ENCODE data around the gene ZMYND10. TPM values are rescaled to one million over a fixed set of nuclear protein-coding genes. Genes with fewer than 3 reads are reported as not detected.

The ZMYND10 gene
- total and polyA plus RNA-seq, 2 experiments from 2014 or later: 0.61 to 1.5 TPM

DNA sequence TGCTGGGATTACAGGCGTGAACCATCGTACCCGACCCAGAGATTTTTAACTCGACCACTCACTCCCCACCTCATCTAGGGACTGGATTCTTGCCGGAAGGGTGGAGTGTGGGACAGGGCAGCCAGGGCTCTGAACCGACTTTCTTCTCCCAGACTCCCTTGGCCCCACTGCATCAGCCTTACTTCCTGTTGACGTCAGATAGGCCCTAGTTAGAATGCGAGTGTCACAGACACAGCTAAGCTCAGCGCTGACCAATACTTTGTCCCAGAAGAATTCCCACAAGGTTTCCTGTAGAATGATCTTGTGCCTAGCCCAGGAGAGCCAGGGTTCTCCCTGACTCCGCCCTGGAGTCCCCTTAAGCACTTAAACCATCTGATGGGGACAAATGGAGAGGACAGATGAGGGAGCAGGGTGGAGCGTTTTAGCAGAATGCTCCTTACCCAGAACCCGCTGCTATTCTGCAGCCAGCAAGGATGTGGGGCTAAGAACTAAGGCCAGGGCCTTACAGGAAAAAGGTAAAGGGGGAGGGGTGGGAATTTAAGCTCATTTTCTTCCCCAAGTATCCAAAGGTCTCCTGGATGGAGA is 11.7 kb downstream of the ZMYND10 start:
- peak overlapping the region; percentile 96 for H3K27ac ChIP-seq
- peaks cover 23% of the 10 kb centered on the region for H3K36me3 ChIP-seq (ENCODE audit: low read depth)
- H3K4me2 ChIP-seq (ENCODE audit: unreplicated experiment): peak overlapping the region; percentile 96
- in situ Hi-C loops (cut with MboI): no loop called here
- no peak overlapping the region for H2AFZ ChIP-seq
- H3K9me2 ChIP-seq (ENCODE audit: insufficient read depth): no peaks in the 10 kb centered on the region
- peak overlapping the region; percentile 89 for H3K4me3 ChIP-seq
- H3K9ac ChIP-seq: peak overlapping the region; percentile 99
- H3K4me1 ChIP-seq (ENCODE audit: insufficient read depth): peaks cover 44% of the 10 kb centered on the region
- WGBS, 2 experiments (ENCODE audit: low coverage in 1 of 2, low lambda C conversion rate in 2 of 2, missing lambda C conversion rate in 2 of 2): 16 to 23% methylated on average over 12 of the region's 12 CpGs
- no peaks in the 10 kb centered on the region for H3K27me3 ChIP-seq (replicated peaks; ENCODE audit: insufficient read depth)
- no peaks in the 10 kb centered on the region; the same call in 1 of the 2 replicates for H4K20me1 ChIP-seq (ENCODE audit: insufficient read depth)
- peaks cover 79% of the 10 kb centered on the region for H3K79me2 ChIP-seq (ENCODE audit: insufficient read depth)
- no peaks in the 10 kb centered on the region for H3K9me3 ChIP-seq (ENCODE audit: low read depth)
- H3F3A ChIP-seq (ENCODE audit: insufficient read depth): peaks cover 64% of the 10 kb centered on the region
- DNase-seq: peak; percentile 91
- TF ChIP-seq EZH2phosphoT487 (IDR thresholded peaks at IDR 0.05; ENCODE audit: insufficient read depth, low read depth) (no peak), EZH2 (IDR thresholded peaks at IDR 0.05; ENCODE audit: insufficient read depth, poor library complexity, severe bottlenecking) (no peak)

GRCh38 chr3:50331364-50331907 is 14.1 kb downstream of the ZMYND10 start:
- Histone ChIP-seq H3K9me3 (ENCODE audit: low read depth) (no peaks in the 10 kb centered on the region), H3K9me2 (ENCODE audit: insufficient read depth) (no peaks in the 10 kb centered on the region), H3K79me2 (ENCODE audit: insufficient read depth) (peaks cover 77% of the 10 kb centered on the region), H3K4me2 (ENCODE audit: unreplicated experiment) (no peak overlapping the region), H2AFZ (no peak overlapping the region), H3F3A (ENCODE audit: insufficient read depth) (peaks cover 56% of the 10 kb centered on the region), H3K36me3 (ENCODE audit: low read depth) (peaks cover 23% of the 10 kb centered on the region), H3K4me3 (no peak overlapping the region), H4K20me1 (ENCODE audit: insufficient read depth) (no peaks in the 10 kb centered on the region; the same call in 1 of the 2 replicates), H3K9ac (no peak overlapping the region), H3K27me3 (replicated peaks; ENCODE audit: insufficient read depth) (no peaks in the 10 kb centered on the region), H3K27ac (no peak overlapping the region), H3K4me1 (ENCODE audit: insufficient read depth) (peaks cover 44% of the 10 kb centered on the region)
- in situ Hi-C loops (cut with MboI): no loop called here
- no peak for DNase-seq
- TF ChIP-seq EZH2 (IDR thresholded peaks at IDR 0.05; ENCODE audit: insufficient read depth, poor library complexity, severe bottlenecking) (no peak), EZH2phosphoT487 (IDR thresholded peaks at IDR 0.05; ENCODE audit: insufficient read depth, low read depth) (no peak)
- WGBS, 2 experiments (ENCODE audit: low coverage in 1 of 2, low lambda C conversion rate in 2 of 2, missing lambda C conversion rate in 2 of 2): 93% methylated on average over 19 of the region's 19 CpGs

GRCh38 chr3:50330330-50330729 is 15.2 kb downstream of the ZMYND10 start:
- Histone ChIP-seq H3K36me3 (ENCODE audit: low read depth) (peaks cover 23% of the 10 kb centered on the region), H3K9ac (no peak overlapping the region), H3F3A (ENCODE audit: insufficient read depth) (peaks cover 45% of the 10 kb centered on the region), H3K27me3 (replicated peaks; ENCODE audit: insufficient read depth) (no peaks in the 10 kb centered on the region), H3K9me3 (ENCODE audit: low read depth) (no peaks in the 10 kb centered on the region), H3K4me2 (ENCODE audit: unreplicated experiment) (no peak overlapping the region), H3K27ac (no peak overlapping the region), H3K4me1 (ENCODE audit: insufficient read depth) (peaks cover 37% of the 10 kb centered on the region), H4K20me1 (ENCODE audit: insufficient read depth) (no peaks in the 10 kb centered on the region; the same call in 1 of the 2 replicates), H3K79me2 (ENCODE audit: insufficient read depth) (peaks cover 69% of the 10 kb centered on the region), H3K4me3 (no peak overlapping the region), H3K9me2 (ENCODE audit: insufficient read depth) (no peaks in the 10 kb centered on the region), H2AFZ (no peak overlapping the region)
- no peak for TF ChIP-seq EZH2phosphoT487 (IDR thresholded peaks at IDR 0.05; ENCODE audit: insufficient read depth, low read depth)
- no peak for TF ChIP-seq EZH2 (IDR thresholded peaks at IDR 0.05; ENCODE audit: insufficient read depth, poor library complexity, severe bottlenecking)
- WGBS, 2 experiments (ENCODE audit: low coverage in 1 of 2, low lambda C conversion rate in 2 of 2, missing lambda C conversion rate in 2 of 2): 90 to 92% methylated on average over 10 of the region's 10 CpGs
- in situ Hi-C loops (cut with MboI): no loop called here
- DNase-seq: no peak

DNA sequence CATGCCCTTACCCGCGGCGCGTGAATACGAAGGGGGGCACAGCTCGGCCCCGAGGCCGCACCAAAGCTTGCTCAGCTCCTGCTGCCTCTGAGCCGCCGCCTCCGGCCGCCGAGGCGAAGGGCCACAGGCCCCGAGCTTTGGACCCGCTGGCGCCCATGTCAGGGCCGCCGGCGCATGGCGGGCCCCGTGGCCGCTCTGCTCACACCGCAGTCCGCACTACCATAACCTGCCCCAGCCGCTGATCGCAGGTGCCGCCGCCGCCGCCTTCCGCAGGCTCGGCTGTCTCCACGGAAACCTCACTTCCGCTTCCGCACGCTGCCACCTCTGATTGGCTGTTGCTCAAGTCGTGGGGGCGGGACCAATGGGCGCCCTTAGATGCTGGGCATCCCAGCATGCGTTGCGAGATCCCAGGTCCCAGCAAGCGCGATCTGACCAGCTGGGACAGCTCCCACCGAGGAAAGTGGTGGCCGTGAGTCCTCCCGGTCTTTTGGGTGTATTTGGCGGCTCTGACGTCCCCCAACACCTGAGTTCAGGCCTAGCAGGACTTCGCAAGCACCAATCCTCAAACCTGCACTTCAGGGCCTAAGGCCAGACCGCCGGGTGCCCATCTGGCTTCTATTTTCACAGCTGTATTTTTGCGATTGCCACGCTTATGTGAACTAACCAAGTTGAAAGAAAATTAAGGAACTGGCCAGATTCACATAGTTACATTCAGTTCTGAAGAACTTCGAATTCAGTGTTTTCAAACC is 17.4 kb downstream of the ZMYND10 start, which contains the start of gene TUSC2:
Gene TUSC2 (minus strand): TSS at position 281 of the 749 bp plus-strand sequence. CDS start 124 bp downstream, at position 157.
- Histone ChIP-seq H3K79me2 (ENCODE audit: insufficient read depth) (peaks cover 47% of the 10 kb centered on the region), H3K9me2 (ENCODE audit: insufficient read depth) (no peaks in the 10 kb centered on the region), H3K4me3 (peak within 1 kb of the TSS; percentile 82), H3K4me1 (ENCODE audit: insufficient read depth) (peaks cover 15% of the 10 kb centered on the region), H3K4me2 (ENCODE audit: unreplicated experiment) (peak within 1 kb of the TSS; percentile 79), H2AFZ (peak within 1 kb of the TSS; percentile 68), H3K27me3 (replicated peaks; ENCODE audit: insufficient read depth) (no peaks in the 10 kb centered on the region), H4K20me1 (ENCODE audit: insufficient read depth) (no peaks in the 10 kb centered on the region), H3K36me3 (ENCODE audit: low read depth) (peaks cover 23% of the 10 kb centered on the region), H3K9me3 (ENCODE audit: low read depth) (no peaks in the 10 kb centered on the region), H3K9ac (peak within 1 kb of the TSS; percentile 88), H3K27ac (peak within 1 kb of the TSS; percentile 76), H3F3A (ENCODE audit: insufficient read depth) (peaks cover 31% of the 10 kb centered on the region)
- DNase-seq: peak; percentile 100
- in situ Hi-C loops (cut with MboI): no loop called here
- TF ChIP-seq EZH2phosphoT487 (IDR thresholded peaks at IDR 0.05; ENCODE audit: insufficient read depth, low read depth) (no peak), EZH2 (IDR thresholded peaks at IDR 0.05; ENCODE audit: insufficient read depth, poor library complexity, severe bottlenecking) (no peak)
- WGBS, 2 experiments (ENCODE audit: low coverage in 1 of 2, low lambda C conversion rate in 2 of 2, missing lambda C conversion rate in 2 of 2): 1% methylated on average over 36 to 37 of the region's 55 CpGs
